Neuron (in vitro differentiated cells): ENCODE measurements around the gene KLRF1.
"Not testable (repeated sequence)": the region's sequence is repeated elsewhere in the genome, so short reads cannot be mapped to it uniquely, and the experiment has no call there.

Experiments used
- H2AFZ ChIP-seq: one replicate; pipeline ENCODE4 v1.6.1; 2013; ENCODE audit warnings: low read depth, mild to moderate bottlenecking, inconsistent platforms, low read length, moderate library complexity
- H3K27me3 ChIP-seq: one replicate; pipeline ENCODE4 v1.6.1; 2013; ENCODE audit warnings: low read length; ENCODE audit not compliant: insufficient read depth
- H3K36me3 ChIP-seq: one replicate; pipeline ENCODE4 v1.6.1; 2013; ENCODE audit warnings: low read length; ENCODE audit not compliant: insufficient read depth
- H3K4me1 ChIP-seq: one replicate; pipeline ENCODE4 v1.6.1; 2013; ENCODE audit warnings: low read length; ENCODE audit not compliant: insufficient read depth
- H3K4me3 ChIP-seq: 2 replicates; pipeline ENCODE4 v1.5.1; 2013; ENCODE audit warnings: mild to moderate bottlenecking, low read length, moderate library complexity
- H3K9me3 ChIP-seq: one replicate; pipeline ENCODE4 v1.6.1; 2013; ENCODE audit warnings: low read length

Gene KLRF1

DNA sequence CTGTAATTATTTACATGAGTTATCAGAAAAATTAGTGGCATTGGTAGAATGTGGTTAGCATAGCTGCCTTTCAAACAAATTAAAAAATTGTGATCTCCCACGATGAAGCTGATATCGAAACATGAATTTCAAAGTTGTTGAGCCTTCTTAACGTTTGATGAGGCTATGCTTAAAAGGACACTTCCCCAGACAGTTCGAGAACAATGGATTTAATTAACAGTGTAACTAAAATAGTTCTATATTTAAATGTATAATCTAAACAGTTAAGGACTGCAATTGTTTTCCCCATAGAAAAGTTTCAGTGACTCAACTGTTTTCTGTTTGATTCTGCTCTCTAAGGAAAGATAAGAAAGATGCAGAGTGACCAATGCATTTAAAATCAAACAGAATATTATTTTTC is 40.2 kb downstream of the KLRF1 start:
- Histone ChIP-seq H3K27me3 (no peaks in the 10 kb centered on the region), H2AFZ (no peak overlapping the region), H3K36me3 (no peaks in the 10 kb centered on the region), H3K4me1 (no peaks in the 10 kb centered on the region), H3K4me3 (no peak overlapping the region), H3K9me3 (no peaks in the 10 kb centered on the region)

DNA sequence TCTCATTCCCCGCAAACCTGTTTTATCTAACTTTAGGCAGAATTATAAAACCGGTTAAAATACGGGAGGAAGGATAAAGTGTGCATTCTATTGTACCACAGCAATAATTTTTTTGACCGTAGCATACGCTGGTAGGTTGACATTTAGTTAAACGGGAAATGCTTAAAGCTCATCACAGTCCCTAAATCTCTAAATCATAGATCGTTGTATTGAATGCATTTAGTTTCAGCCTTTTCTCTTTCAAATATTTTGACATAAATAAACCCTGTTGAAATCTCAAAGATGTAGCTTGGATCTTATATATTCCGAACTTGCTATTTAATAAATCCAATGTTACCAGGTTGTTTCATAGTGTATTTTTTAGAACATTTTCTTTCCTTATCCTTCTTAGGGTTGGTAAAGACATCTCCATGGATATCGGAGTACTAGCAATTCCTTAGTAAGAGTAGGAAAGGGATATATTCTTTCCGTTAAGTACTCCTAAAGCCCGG is 41.1 kb downstream of the KLRF1 start:
- H2AFZ ChIP-seq = no peak overlapping the region
- no peaks in the 10 kb centered on the region for H3K9me3 ChIP-seq
- no peaks in the 10 kb centered on the region for H3K36me3 ChIP-seq
- H3K4me3 ChIP-seq = no peak overlapping the region
- no peaks in the 10 kb centered on the region for H3K27me3 ChIP-seq
- no peaks in the 10 kb centered on the region for H3K4me1 ChIP-seq

DNA sequence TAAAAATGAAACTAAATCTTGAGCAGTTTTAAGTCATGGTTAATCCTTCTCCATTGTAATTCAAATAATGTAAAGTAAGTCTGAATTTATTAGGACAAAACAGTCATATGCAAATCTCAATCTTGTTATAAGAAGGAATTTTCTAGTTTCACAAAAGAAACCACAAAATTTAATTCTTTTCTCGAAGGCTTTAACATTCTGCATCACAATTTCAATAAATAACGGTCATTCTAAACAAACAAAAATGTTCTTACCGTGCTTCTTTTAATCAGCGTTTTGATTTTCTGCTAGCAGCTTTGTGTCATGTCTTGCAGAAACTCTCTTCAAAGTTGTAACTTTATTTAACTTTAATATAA is 41.6 kb downstream of the KLRF1 start:
- no peaks in the 10 kb centered on the region for H3K36me3 ChIP-seq
- H3K9me3 ChIP-seq = no peaks in the 10 kb centered on the region
- no peaks in the 10 kb centered on the region for H3K4me1 ChIP-seq
- no peaks in the 10 kb centered on the region for H3K27me3 ChIP-seq
- no peak overlapping the region for H3K4me3 ChIP-seq
- no peak overlapping the region for H2AFZ ChIP-seq

DNA sequence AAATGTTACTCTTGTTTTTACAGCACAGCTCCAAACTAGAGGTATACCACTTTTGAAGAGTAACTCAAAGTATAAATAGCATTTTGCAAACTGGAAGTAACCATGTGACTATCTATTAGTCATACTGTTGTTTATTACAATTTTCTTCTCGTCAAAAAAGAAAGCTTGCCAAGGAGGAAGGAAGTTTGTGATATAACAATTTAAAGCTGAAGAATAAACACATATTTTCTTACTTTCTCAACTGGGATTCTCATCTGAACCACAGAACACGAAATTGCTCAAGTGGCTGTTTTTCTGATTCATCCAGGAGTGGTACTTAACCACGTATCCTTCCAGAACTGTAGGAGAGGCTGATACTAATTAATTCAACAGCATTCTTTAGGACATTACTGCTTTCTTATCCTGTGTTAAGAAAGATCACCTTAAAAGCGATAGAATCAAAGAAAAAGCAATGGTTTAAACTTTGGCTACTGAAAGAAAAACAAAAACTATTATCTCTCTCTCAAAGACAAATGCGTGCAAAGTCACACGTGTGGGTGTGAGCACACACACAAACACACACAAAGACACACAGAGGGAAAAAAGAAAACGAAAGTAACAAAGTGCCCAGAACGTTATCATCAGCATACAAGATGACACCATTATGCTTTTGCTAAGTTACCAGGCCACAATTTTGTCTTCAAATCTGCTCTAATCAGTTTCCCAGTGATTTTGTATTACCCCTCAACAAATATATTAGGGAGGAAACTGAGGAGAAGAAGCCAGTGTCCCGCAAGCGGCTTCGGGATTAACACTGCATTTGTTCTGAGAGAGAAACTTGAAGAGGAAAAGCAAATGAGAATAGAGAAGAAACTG is 42.3 kb downstream of the KLRF1 start, which contains the start of gene CLEC2B:
TSS of gene CLEC2B (minus strand) at position 48 of the 855 bp plus-strand sequence.
- peak within 1 kb of the TSS; percentile 18 for H3K4me3 ChIP-seq
- no peaks in the 10 kb centered on the region for H3K9me3 ChIP-seq
- H3K4me1 ChIP-seq = no peaks in the 10 kb centered on the region
- no peaks in the 10 kb centered on the region for H3K27me3 ChIP-seq
- no peaks in the 10 kb centered on the region for H3K36me3 ChIP-seq
- peak within 1 kb of the TSS; percentile 86 for H2AFZ ChIP-seq

DNA sequence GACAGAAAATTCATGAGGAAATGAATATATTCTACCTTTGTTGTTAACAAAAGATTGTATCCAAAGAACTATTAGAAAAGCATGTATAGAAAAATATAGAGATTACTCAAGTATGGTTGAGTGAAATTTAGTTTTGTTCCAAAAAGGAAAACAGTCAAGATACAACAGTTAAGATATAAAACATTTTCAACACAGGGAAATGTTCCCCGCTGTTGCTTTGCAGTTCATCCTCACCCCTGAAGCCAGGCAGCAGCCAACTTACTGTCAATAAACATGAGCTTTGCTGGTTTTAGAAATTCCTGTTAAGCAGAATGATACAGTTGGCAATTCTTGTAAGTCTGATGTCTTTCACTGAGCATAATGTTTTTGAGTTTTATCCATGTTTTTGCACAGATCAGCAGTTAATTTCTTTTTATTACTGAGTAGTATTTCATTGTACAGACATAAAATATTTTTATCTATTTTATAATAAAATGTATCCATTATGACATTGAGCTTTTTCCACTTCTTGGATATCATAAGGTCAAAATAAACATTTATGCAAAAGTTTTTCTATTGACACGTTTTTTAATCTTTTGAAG is 43.1 kb downstream of the KLRF1 start:
- H3K4me3 ChIP-seq = no peak overlapping the region
- H3K9me3 ChIP-seq = no peaks in the 10 kb centered on the region
- H3K4me1 ChIP-seq = no peaks in the 10 kb centered on the region
- no peaks in the 10 kb centered on the region for H3K36me3 ChIP-seq
- H2AFZ ChIP-seq = peak overlapping the region; percentile 86
- no peaks in the 10 kb centered on the region for H3K27me3 ChIP-seq

DNA sequence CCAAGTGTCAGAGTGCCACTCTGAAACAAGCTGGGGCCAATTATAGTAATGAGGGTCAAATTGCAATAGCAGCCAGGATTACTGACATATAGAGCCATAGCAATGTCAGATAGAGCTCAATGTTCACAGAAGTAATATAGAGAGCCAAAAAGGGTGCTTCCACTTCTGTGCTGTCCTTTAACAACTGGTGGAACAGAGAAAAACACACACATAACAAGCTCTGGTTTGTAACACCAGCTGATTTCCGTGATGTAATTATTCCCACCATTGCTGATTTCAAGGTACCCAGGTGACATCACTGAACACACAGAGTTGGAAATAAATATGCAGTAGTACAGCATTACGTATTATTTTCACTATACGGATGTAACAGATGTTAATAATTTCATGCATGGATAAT is 44.9 kb downstream of the KLRF1 start:
- Histone ChIP-seq H2AFZ (no peak overlapping the region), H3K9me3 (no peaks in the 10 kb centered on the region), H3K4me3 (no peak overlapping the region), H3K4me1 (no peaks in the 10 kb centered on the region), H3K27me3 (no peaks in the 10 kb centered on the region), H3K36me3 (no peaks in the 10 kb centered on the region)

DNA sequence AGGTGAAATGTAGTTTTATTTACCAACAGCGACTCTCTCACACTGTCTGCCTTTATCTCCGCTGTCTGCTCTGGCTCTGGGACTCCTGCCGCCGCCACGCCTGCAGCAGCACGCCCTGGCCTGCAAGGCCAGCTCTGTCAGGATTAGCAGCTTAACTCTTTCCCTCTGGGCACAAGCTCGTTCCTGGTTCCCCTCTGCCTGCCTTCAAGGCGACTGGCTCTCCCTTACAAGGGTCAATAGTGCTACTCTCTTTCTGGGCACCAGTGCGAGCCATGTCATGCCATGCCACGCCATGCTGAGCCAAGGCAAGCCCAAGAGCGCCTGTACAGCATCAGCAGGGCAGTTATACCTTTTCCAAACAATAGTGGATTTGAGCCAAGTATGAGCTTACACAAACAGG is 45.5 kb downstream of the KLRF1 start:
- H3K27me3 ChIP-seq = no peaks in the 10 kb centered on the region
- H3K9me3 ChIP-seq = no peaks in the 10 kb centered on the region
- H2AFZ ChIP-seq = no peak overlapping the region
- H3K36me3 ChIP-seq = no peaks in the 10 kb centered on the region
- H3K4me3 ChIP-seq = no peak overlapping the region
- H3K4me1 ChIP-seq = no peaks in the 10 kb centered on the region

- not testable (repeated sequence) for H3K4me1 ChIP-seq, H3K27me3 ChIP-seq, H2AFZ ChIP-seq, H3K9me3 ChIP-seq, H3K36me3 ChIP-seq, H3K4me3 ChIP-seq
Observed at GRCh38 chr12:9876120-9876519, 48.8 kb downstream of the KLRF1 start.

- Histone ChIP-seq H3K9me3 (no peaks in the 10 kb centered on the region), H3K4me3 (no peak overlapping the region), H3K36me3 (no peaks in the 10 kb centered on the region), H3K4me1 (no peaks in the 10 kb centered on the region), H3K27me3 (no peaks in the 10 kb centered on the region), H2AFZ (no peak overlapping the region)
Observed at GRCh38 chr12:9880532-9881078, 53.3 kb downstream of the KLRF1 start.

- Histone ChIP-seq H3K4me3 (no peak within 1 kb of the TSS), H2AFZ (no peak within 1 kb of the TSS), H3K36me3 (no peaks in the 10 kb centered on the region), H3K27me3 (no peaks in the 10 kb centered on the region), H3K4me1 (no peaks in the 10 kb centered on the region), H3K9me3 (no peaks in the 10 kb centered on the region)
Observed at GRCh38 chr12:9881246-9881645, 54.0 kb downstream of the KLRF1 start, which contains the start of gene KLRF2. KLRF2 (plus strand) TSS chr12:9881489; CDS start chr12:9881596, 107 bp downstream.

DNA sequence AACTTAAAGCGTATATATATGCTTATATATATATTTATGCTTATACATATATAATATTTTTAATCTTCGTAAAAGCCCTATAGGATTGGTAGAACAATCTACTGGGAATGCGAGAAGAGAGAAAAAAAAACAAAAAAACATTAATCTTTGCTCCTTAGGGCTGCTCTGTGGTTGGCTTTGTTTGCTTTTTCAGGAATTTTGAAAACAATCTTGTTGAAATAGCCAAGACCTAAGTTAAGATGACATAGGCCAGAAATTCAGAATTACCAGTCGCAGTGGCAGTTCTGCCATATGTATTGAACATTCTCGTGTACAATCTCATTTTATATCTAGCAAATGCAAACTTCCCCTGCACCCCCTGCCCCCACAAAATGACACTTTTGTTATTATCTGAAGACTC is 54.7 kb downstream of the KLRF1 start:
- Histone ChIP-seq H3K9me3 (no peaks in the 10 kb centered on the region), H3K4me1 (no peaks in the 10 kb centered on the region), H3K4me3 (no peak overlapping the region), H2AFZ (no peak overlapping the region), H3K36me3 (no peaks in the 10 kb centered on the region), H3K27me3 (no peaks in the 10 kb centered on the region)

- Histone ChIP-seq H3K4me1 (no peaks in the 10 kb centered on the region), H3K27me3 (no peaks in the 10 kb centered on the region), H3K36me3 (no peaks in the 10 kb centered on the region), H3K4me3 (no peak overlapping the region), H2AFZ (no peak overlapping the region), H3K9me3 (no peaks in the 10 kb centered on the region)
Observed at GRCh38 chr12:9883175-9883574, 55.9 kb downstream of the KLRF1 start.

DNA sequence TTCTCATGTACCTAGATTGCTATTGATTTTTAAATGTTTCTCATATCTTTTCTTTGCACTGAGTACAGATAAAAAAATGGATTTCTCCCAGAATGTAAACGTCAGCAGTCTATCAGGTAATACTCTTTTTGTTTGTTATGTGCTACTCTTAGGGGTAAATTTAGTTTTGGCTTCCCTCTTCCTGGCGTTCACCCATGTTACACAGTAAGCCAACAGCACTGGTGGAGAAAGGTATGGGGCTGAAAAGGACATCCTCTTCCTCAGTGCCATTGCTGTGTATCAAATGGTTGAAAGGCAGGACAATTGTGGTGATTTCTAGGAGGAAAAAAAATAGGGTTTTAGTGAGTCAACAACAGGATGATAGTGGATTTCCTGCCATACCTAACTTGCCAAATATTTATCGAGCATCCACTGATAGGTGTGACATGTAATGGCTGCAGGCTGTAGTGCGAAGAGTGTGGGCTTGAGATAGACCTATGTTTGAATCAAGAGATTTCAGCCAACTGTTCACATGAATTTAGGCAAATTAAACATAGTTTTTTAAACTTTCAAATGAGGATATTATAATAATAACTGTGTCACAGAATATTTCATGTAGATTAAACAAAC is 61.5 kb downstream of the KLRF1 start:
- no peaks in the 10 kb centered on the region for H3K9me3 ChIP-seq
- H3K4me3 ChIP-seq = no peak overlapping the region
- no peak overlapping the region for H2AFZ ChIP-seq
- no peaks in the 10 kb centered on the region for H3K4me1 ChIP-seq
- no peaks in the 10 kb centered on the region for H3K36me3 ChIP-seq
- H3K27me3 ChIP-seq = no peaks in the 10 kb centered on the region
